ENCODE data around the gene SMIM36.

- TF ChIP-seq, protein P1, sequence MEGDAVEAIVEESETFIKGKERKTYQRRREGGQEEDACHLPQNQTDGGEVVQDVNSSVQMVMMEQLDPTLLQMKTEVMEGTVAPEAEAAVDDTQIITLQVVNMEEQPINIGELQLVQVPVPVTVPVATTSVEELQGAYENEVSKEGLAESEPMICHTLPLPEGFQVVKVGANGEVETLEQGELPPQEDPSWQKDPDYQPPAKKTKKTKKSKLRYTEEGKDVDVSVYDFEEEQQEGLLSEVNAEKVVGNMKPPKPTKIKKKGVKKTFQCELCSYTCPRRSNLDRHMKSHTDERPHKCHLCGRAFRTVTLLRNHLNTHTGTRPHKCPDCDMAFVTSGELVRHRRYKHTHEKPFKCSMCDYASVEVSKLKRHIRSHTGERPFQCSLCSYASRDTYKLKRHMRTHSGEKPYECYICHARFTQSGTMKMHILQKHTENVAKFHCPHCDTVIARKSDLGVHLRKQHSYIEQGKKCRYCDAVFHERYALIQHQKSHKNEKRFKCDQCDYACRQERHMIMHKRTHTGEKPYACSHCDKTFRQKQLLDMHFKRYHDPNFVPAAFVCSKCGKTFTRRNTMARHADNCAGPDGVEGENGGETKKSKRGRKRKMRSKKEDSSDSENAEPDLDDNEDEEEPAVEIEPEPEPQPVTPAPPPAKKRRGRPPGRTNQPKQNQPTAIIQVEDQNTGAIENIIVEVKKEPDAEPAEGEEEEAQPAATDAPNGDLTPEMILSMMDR (IDR thresholded peaks at IDR 0.05; ENCODE audit: poor library complexity), result no peak
- no peak for TF ChIP-seq EZH2 (IDR thresholded peaks at IDR 0.05; ENCODE audit: borderline replicate concordance)
Measured at GRCh38 chr17:55479903-55480302, 31.3 kb downstream of the SMIM36 start.

Data from hepatocyte (in vitro differentiated cells).